ENCODE data around the gene GNAZ.

- TF ChIP-seq RAD21 (conservative IDR thresholded peaks at IDR 0.05) = no peak
- no peak for TF ChIP-seq EZH2 (IDR thresholded peaks at IDR 0.05; ENCODE audit: borderline replicate concordance, insufficient read depth, low read length, poor library complexity, severe bottlenecking)
- TF ChIP-seq CTCF (IDR thresholded peaks at IDR 0.05; ENCODE audit: poor library complexity, severe bottlenecking) = no peak
- no peak for TF ChIP-seq EP300 (conservative IDR thresholded peaks at IDR 0.05; ENCODE audit: poor library complexity, severe bottlenecking)
- no peak for TF ChIP-seq POLR2AphosphoS5 (IDR thresholded peaks at IDR 0.05)
- TF ChIP-seq REST (IDR thresholded peaks at IDR 0.05; ENCODE audit: borderline replicate concordance) = no peak
- no peak for TF ChIP-seq TAF1 (IDR thresholded peaks at IDR 0.05; ENCODE audit: low read depth)
- TF ChIP-seq MXI1 (conservative IDR thresholded peaks at IDR 0.05; ENCODE audit: poor library complexity, severe bottlenecking) = no peak
Observed at GRCh38 chr22:23150762-23151161, 80.4 kb downstream of the GNAZ start.
